ENCODE results near the gene ADRA2B. TPM values are rescaled to one million over a fixed set of nuclear protein-coding genes. Genes with fewer than 3 reads are reported as not detected.

ADRA2B gene
- total RNA-seq, 2 donors from 2014 or later, result 3.5 to 4.5 TPM

- no peak overlapping the region for H3K27ac ChIP-seq
- H3K36me3 ChIP-seq, result no peaks in the 10 kb centered on the region
- H3K9me3 ChIP-seq, result no peaks in the 10 kb centered on the region
- no peak overlapping the region for H3K4me3 ChIP-seq
- no peak for DNase-seq (ENCODE audit: low spot score)
- H3K4me1 ChIP-seq (ENCODE audit: control insufficient read depth in 1 of 2, low read depth in 2 of 2), result no peaks in the 10 kb centered on the region
- H3K27me3 ChIP-seq (replicated peaks; ENCODE audit: insufficient read depth), result no peaks in the 10 kb centered on the region
- no peak for ATAC-seq (ENCODE audit: insufficient number of reproducible peaks, low FRiP score, low read depth)
- TF ChIP-seq, protein P1, sequence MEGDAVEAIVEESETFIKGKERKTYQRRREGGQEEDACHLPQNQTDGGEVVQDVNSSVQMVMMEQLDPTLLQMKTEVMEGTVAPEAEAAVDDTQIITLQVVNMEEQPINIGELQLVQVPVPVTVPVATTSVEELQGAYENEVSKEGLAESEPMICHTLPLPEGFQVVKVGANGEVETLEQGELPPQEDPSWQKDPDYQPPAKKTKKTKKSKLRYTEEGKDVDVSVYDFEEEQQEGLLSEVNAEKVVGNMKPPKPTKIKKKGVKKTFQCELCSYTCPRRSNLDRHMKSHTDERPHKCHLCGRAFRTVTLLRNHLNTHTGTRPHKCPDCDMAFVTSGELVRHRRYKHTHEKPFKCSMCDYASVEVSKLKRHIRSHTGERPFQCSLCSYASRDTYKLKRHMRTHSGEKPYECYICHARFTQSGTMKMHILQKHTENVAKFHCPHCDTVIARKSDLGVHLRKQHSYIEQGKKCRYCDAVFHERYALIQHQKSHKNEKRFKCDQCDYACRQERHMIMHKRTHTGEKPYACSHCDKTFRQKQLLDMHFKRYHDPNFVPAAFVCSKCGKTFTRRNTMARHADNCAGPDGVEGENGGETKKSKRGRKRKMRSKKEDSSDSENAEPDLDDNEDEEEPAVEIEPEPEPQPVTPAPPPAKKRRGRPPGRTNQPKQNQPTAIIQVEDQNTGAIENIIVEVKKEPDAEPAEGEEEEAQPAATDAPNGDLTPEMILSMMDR (IDR thresholded peaks at IDR 0.05), result no peak
These were observed 42.9 kb upstream of the ADRA2B start for GRCh38 chr2:96159084-96159830.

DNA sequence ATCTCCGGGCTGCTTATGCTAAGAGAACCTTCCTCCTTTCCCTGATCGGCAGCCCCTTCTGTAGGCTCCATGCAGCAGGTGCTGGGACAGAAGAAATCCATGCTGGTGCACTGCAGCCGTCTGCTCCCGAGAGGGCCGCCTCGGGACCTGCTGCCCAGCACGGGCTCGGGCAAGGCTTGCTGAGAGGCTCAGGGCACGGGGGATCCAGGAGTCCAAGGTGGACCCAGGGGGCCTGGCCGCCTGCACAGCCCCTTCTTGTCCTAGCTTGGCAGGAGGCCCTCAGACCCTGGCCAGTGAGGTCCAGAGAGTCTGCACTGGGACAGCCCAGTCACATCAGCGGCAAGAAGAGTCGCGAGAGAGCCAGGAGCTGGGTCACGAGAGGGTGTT is 42.2 kb upstream of the ADRA2B start:
- no peak overlapping the region for H3K4me3 ChIP-seq
- DNase-seq (ENCODE audit: low spot score), result no peak
- ATAC-seq (ENCODE audit: insufficient number of reproducible peaks, low FRiP score, low read depth), result no peak
- H3K4me1 ChIP-seq (ENCODE audit: control insufficient read depth in 1 of 2, low read depth in 2 of 2), result no peaks in the 10 kb centered on the region
- H3K27ac ChIP-seq, result no peak overlapping the region
- TF ChIP-seq, protein P1 (IDR thresholded peaks at IDR 0.05), result no peak
- H3K36me3 ChIP-seq, result no peaks in the 10 kb centered on the region
- H3K9me3 ChIP-seq, result no peaks in the 10 kb centered on the region
- H3K27me3 ChIP-seq (replicated peaks; ENCODE audit: insufficient read depth), result no peaks in the 10 kb centered on the region

- ATAC-seq (ENCODE audit: insufficient number of reproducible peaks, low FRiP score, low read depth) (no peak), DNase-seq (ENCODE audit: low spot score) (no peak)
- Histone ChIP-seq H3K9me3 (no peaks in the 10 kb centered on the region), H3K27ac (no peak overlapping the region), H3K27me3 (replicated peaks; ENCODE audit: insufficient read depth) (no peaks in the 10 kb centered on the region), H3K4me1 (ENCODE audit: control insufficient read depth in 1 of 2, low read depth in 2 of 2) (no peaks in the 10 kb centered on the region), H3K36me3 (no peaks in the 10 kb centered on the region), H3K4me3 (no peak overlapping the region)
- TF ChIP-seq, protein P1 (IDR thresholded peaks at IDR 0.05), result no peak
These were observed 41.5 kb upstream of the ADRA2B start for GRCh38 chr2:96157649-96158553.

- H3K4me3 ChIP-seq, result no peak overlapping the region
- H3K27ac ChIP-seq, result no peak overlapping the region
- DNase-seq (ENCODE audit: low spot score) (no peak), ATAC-seq (ENCODE audit: insufficient number of reproducible peaks, low FRiP score, low read depth) (no peak)
- TF ChIP-seq, protein P1 (IDR thresholded peaks at IDR 0.05), result no peak
- H3K36me3 ChIP-seq, result no peaks in the 10 kb centered on the region
- H3K27me3 ChIP-seq (replicated peaks; ENCODE audit: insufficient read depth), result no peaks in the 10 kb centered on the region
- H3K9me3 ChIP-seq, result no peaks in the 10 kb centered on the region
- no peaks in the 10 kb centered on the region for H3K4me1 ChIP-seq (ENCODE audit: control insufficient read depth in 1 of 2, low read depth in 2 of 2)
These were observed 40.7 kb upstream of the ADRA2B start for GRCh38 chr2:96156926-96157648.

Measured in thoracic aorta (tissue), 2 donors.